RWPE1 (cell line): ENCODE data around the gene PSENEN.

Source experiments
- CTCF ChIA-PET: fragments of 350-600 bp; sonication (Branson Sonifier 250); formaldehyde crosslinking; extraction: SDS; loops from one replicate; lab custom pipeline; 2021; lab: Yijun Ruan, JAX
- POLR2A ChIA-PET: fragments of 400-600 bp; formaldehyde crosslinking; extraction: SDS; loops from one replicate; lab custom pipeline; 2020; ENCODE audit warnings: antibody characterized with exemption; ENCODE audit not compliant: low non-redundant PET; lab: Yijun Ruan, JAX
- DNase-seq: peaks from one replicate; pipeline ENCODE4 v3.0.0; 2012; ENCODE audit warnings: low spot score
- H3K27ac ChIP-seq: fragments of 450-650 bp; 2 replicates; pipeline ENCODE4 v1.5.1; 2017
- TF ChIP-seq, protein P1 (sequence below): fragments of 450-650 bp; conservative IDR thresholded peaks from 2 replicates; pipeline ENCODE4 v1.5.1; 2017; ENCODE audit warnings: low read depth, mild to moderate bottlenecking

The PSENEN gene

DNA sequence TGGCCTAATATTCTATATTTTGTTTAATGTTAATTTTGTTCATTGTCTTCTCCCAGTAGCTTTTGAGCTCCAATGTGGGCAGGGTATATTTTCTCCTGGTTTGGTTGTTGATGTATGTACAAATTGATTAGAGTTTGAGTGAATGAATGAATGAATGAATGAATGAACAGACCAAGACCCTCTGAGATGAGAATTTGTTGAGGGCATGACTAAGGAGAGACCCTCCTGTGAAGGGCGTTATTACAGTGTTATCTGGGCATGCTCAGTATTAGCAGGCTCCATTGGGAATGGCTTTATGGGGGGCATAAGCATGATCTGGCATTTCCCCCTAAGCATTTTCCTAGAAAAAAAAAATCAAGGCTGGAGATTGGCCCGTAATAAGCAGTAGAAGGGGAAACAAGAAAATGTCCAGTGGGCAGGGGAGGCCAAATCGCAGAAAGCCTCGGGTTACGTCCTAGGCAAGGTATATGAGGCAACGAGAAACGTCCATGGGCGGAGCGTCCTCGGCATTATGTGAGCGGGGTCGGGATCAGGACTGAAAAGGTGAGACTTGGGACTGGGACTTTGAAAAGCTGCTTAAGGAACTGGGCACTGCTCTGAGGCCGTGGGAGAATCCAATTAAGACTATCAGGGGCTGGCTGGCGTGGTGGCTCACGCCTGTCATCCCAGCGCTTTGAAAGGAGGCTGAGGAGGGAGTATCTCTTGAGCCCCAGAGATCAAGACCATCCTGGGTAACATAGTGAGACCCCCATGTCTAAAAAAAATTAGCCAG is 29.0 kb downstream of the PSENEN start:
- DNase-seq: no peak
- TF ChIP-seq, protein P1, sequence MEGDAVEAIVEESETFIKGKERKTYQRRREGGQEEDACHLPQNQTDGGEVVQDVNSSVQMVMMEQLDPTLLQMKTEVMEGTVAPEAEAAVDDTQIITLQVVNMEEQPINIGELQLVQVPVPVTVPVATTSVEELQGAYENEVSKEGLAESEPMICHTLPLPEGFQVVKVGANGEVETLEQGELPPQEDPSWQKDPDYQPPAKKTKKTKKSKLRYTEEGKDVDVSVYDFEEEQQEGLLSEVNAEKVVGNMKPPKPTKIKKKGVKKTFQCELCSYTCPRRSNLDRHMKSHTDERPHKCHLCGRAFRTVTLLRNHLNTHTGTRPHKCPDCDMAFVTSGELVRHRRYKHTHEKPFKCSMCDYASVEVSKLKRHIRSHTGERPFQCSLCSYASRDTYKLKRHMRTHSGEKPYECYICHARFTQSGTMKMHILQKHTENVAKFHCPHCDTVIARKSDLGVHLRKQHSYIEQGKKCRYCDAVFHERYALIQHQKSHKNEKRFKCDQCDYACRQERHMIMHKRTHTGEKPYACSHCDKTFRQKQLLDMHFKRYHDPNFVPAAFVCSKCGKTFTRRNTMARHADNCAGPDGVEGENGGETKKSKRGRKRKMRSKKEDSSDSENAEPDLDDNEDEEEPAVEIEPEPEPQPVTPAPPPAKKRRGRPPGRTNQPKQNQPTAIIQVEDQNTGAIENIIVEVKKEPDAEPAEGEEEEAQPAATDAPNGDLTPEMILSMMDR: no peak
- POLR2A ChIA-PET: no interaction called here
- CTCF ChIA-PET: no interaction called here
- peak overlapping the region; percentile 72; the same call in 1 of the 2 replicates for H3K27ac ChIP-seq

- no peak for DNase-seq
- TF ChIP-seq, protein P1: no peak
- POLR2A ChIA-PET: no interaction called here
- H3K27ac ChIP-seq: peak overlapping the region; percentile 72; the same call in 1 of the 2 replicates
- CTCF ChIA-PET: no interaction called here
Measured at GRCh38 chr19:35775046-35775297, 29.5 kb downstream of the PSENEN start.

- DNase-seq: peak; percentile 97
- TF ChIP-seq, protein P1: no peak
- H3K27ac ChIP-seq: peak within 1 kb of the TSS; percentile 72
- POLR2A ChIA-PET: no interaction called here
- CTCF ChIA-PET: no interaction called here
Measured at GRCh38 chr19:35775298-35776101, 30.0 kb downstream of the PSENEN start, which contains the start of gene ARHGAP33. ARHGAP33 (plus strand) TSS chr19:35775564; CDS start chr19:35775659, 95 bp downstream.

DNA sequence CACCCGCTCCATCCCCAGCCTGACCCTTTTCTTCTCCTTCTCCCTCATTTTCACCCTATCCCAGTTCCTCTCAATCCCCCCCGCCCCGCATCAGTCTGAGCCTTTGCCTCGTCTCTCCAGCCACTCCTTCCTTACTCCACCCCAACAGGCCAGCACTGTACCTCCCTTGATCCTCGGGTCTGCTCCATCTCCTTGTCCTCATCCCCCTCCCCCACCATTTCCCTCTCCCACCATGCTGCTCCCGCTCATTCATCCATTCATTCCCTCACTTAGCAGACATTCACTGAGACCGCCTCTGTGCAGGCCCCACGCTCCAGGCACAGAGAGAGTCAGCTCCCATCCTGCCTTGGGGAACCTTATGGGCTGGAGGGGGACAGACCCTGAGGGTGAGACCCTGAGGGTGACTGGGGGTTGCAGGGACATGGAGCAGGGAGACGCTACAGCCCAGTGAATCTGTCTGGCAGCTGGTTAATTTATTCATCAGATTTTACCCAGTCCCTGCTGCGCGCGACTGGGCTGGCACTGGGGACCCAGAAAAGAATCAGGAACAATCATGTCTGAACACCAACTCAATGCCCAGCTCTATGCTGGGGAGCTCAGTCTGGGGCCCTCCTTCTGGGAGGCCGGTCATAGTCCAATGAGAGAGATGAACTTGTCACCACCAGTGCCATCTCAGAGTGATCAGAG is 30.8 kb downstream of the PSENEN start:
- ChIA-PET CTCF (no interaction called here), POLR2A (interaction anchor here (0.6 kb wide), 2 partner anchors 14 to 66 kb away, joined by 3 read pairs; no protein-coding TSS in a partner anchor)
- no peak for DNase-seq
- peak overlapping the region; percentile 72 for H3K27ac ChIP-seq
- TF ChIP-seq, protein P1: no peak

DNA sequence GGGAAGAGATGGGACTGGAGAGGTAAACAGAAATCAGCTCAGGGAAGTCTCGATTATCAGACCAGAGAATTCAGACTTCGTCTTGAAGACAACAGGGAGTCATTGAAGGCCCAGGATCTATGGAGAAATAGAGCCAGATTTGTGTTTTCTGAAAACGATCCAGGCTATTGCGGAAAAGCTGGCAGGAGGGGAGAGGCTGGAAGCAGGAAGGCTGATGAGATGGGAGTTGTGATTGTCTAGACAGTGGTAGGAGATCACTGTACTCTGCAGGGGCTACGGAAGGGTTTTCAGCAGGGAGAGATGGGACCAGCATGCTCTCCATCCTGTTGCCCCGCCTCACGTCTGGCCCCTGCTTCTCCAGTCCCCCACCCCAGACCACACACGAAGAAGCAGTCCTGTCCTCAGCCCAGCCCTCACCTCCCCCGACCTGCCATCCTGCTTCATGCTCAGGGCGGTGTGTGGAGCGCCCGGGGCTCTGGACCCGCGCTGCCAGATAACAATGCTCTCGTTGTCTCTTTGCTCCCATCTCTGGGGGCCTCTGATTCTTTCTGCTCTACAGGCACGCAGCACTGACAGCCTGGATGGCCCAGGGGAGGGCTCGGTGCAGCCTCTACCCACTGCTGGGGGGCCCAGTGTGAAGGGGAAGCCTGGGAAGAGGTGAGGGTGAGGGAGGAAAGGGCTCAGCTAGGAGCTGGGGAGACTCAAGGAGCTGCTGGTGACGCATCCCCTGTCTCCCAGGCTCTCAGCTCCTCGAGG is 31.8 kb downstream of the PSENEN start:
- CTCF ChIA-PET: interaction anchor here (0.6 kb wide), 1 partner anchor 213 kb away, joined by 4 read pairs; no protein-coding TSS in a partner anchor
- TF ChIP-seq, protein P1: no peak

More for the DNA sequence above, 31.8 kb downstream of the PSENEN start:
- POLR2A ChIA-PET: interaction anchor here (0.6 kb wide), 1 partner anchor 67 kb away, joined by 3 read pairs; no protein-coding TSS in a partner anchor
- no peak for DNase-seq
- H3K27ac ChIP-seq: no peak overlapping the region
